ENCODE measurements around the gene DCTD.

DNA sequence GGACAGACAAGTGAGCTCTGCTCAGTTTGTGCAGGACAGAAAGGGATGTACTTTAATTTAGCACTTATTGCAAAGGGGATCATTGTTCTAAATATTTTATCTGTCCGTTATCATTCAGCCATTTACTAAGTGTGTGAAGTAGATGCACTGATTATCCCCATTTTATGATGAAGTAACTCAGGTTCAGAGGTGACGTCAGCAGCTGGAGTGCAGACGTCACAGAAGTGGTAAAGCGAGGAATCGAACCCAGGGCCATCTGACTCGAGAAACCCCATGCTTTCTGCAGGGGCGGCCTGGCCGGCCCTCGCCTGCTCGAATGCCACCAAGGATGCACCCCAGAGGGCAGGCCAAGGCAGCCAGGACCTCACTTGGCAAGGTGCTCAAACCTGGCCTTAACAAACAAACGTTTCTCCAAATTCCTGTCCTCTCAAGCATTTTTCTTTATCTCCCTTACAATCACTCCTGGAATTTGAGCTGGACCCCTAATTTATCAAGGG, 75.0 kb downstream of the DCTD start:
- TF ChIP-seq POLR2AphosphoS5 (IDR thresholded peaks at IDR 0.05; ENCODE audit: low read depth, low read length): no peak
- TF ChIP-seq POLR2A (IDR thresholded peaks at IDR 0.05; ENCODE audit: low read depth, low read length): no peak
- TF ChIP-seq TAF1 (IDR thresholded peaks at IDR 0.05; ENCODE audit: borderline replicate concordance, low read depth, low read length): no peak
